Stimulated activated CD8-positive, alpha-beta memory T cell treated with anti-CD3 and anti-CD28 coated beads, Interleukin-4, amount 100 ng/mL, for 24 hours (primary cell): ENCODE results near the gene UMAD1.
A peak's percentile ranks its signal among the peaks of the same experiment; 100 is the strongest.
"Not testable (repeated sequence)": the region's sequence is repeated elsewhere in the genome, so short reads cannot be mapped to it uniquely, and the experiment has no call there.

ENCODE experiments used
- DNase-seq: peaks from one replicate; pipeline ENCODE4 v3.0.0-alpha.2; 2020; ENCODE audit warnings: low read depth

Gene UMAD1

GRCh38 chr7:7652798-7653540 is 12.4 kb downstream of the UMAD1 start:
- no peak for DNase-seq

GRCh38 chr7:7653593-7654187 is 13.1 kb downstream of the UMAD1 start:
- no peak for DNase-seq

- no peak for DNase-seq
Observed at GRCh38 chr7:7654964-7655715, 14.6 kb downstream of the UMAD1 start.

DNA sequence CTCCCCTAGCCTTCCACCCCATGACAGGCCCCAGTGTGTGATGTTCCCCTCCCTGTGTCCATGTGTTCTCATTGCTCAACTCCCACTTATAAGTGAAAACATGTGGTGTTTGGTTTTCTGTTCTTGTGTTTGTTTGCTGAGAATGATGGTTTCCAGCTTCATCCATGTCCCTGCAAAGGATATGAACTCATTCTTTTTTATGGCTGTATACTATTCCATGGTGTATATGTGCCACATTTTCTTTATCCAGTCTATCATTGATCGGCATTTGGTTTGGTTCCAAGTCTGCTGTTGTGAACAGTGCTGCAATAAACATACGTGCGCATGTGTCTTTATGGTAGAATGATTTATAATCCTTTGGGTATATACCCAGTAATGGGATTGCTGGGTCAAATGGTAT is 15.9 kb downstream of the UMAD1 start:
- DNase-seq = not testable (repeated sequence)

GRCh38 chr7:7662527-7662926 is 22.0 kb downstream of the UMAD1 start:
- no peak for DNase-seq

DNA sequence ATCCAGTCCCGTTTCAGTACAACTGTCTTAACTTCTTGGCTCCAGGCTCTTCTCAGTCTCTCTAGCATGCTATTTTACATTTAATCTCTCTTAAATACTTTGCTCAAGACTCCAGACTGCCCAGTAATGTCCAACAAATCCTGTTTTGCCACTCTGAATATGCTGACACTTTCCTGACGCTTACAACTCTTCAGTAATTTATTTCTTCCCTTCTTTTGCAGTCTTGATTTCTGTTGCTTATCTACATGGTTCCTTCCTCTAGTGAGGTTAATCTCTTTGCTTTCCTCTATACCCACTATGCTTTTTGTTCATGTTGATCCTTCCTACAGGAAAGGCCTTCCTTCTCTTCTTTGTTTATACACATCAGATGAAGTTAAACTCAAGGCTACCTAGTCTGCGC is 23.7 kb downstream of the UMAD1 start:
- DNase-seq = no peak

DNA sequence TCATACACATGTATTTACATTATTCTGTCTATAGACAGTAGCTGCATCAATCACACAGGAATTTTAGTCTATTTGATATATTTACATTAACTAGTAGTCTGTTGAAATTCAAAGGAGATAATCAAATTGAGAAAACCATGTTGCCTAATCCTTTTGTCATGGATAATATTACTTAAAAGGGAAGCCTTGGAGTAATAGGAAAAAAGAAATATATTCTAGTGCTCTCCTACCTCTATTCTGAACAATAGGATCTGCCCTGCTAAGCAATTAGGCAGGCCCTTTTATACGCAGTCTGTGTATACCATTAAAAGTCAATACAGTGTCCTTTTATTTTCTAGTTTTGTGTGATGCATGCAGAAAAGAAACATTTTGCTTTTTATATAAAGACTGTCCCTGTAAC is 24.5 kb downstream of the UMAD1 start:
- DNase-seq = no peak

GRCh38 chr7:7667187-7667586 is 26.6 kb downstream of the UMAD1 start:
- no peak for DNase-seq

DNA sequence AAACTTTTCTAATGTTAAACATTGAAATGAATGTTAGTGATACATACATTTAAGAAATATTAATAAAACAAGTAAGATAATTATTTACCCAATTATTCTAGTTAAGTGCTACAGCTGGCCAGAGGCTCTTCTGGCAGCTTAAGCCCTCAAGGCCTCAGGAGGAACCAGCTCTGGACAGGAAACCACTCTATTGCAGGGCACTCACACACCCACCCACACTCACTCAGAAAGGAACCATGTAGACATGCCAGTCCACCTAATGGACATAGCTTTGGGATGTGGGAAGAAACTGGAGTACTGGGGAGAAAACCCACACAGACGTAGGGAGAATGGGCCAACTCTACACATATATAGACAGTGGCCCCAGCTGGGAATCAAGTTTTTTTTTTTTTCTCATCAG is 28.2 kb downstream of the UMAD1 start:
- DNase-seq = no peak

DNA sequence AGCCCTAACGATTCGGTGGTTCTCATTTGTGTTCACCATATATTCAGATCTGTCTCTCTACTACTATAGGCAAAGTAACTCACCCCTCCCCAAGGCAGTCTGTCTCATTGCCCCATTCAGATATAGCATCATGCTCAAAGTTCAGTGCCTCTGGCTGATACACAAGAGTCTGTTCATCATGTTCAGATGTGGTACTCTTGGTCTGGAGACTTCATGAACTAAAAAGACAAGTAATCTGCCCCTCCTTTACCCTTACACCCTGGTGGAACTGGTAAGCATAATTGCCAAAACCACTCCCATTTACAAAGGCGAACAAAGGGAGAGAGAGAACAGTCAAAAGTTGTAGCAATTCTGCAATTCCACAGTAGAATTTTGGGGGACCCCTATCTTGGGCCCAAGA is 29.9 kb downstream of the UMAD1 start:
- DNase-seq = no peak

GRCh38 chr7:7671361-7671760 is 30.8 kb downstream of the UMAD1 start:
- no peak for DNase-seq

DNA sequence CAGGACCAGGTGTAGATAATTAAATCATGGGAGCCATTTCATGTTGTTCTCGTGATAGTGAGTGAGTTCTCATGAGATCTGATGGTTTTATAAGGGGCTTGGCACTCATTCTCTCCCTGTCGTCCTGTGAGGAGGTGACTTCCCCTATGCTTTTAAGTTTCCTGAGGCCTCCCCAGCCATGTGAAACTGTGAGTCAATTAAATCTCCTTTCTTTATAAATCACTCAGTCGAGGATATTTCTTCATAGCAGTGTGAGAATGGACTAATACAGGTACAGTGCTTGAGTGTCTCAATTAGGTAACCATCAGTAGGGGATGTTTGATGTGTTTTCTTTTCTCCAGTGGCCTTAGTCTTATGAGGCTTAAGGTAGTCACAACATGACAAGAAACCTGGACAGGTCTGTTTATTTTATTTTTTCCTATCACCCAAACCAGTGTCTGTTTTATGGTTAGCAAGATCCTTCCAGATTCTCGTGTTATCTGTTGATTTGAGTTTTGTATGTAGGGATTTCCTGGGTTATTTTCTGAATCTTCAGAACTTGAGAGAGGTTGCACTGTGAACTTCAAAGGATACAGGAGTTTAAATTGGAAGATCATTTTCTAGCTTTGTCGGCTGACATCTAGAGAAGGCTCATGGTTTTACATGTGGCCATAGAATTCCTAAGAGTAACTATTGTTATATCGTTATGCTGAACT is 32.1 kb downstream of the UMAD1 start:
- no peak for DNase-seq

- DNase-seq = no peak
Observed at GRCh38 chr7:7673240-7673550, 32.6 kb downstream of the UMAD1 start.

DNA sequence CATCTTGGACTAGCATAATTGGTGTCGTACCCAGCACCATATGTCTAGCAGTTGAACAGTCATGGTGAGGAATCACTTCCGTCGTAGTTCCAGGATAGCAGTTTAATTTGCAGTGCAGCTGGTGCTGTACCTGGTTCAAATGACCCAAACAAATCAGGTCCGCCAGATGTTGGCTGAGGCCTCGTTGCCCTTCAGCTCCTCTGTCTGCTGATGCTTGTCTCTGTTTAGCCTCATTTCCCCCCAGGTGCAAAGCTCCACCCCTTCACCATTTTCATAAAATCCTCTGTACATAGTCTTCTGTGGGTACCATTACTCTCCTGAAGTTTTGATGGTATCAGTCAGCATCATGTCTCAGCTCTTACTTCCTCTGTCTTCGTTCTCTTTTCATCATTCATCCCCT is 35.1 kb downstream of the UMAD1 start:
- no peak for DNase-seq

DNA sequence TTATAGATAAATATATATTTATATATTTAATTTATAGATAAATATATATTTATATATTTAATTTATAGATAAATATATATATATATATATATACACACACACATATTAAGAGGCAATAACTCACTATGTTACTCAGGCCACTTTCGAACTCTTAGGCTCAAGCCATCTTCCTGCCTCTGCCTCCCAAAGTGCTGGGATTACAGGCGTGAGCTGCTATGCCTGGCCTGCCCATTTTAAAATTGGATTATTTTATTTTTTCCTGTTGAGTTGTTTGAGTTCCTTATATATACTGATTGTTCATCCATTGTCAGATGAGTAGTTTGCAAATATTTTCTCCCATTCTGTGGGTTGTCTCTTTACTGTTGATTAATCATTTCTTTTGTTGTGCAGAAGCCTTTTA is 39.1 kb downstream of the UMAD1 start:
- DNase-seq = not testable (repeated sequence)

DNA sequence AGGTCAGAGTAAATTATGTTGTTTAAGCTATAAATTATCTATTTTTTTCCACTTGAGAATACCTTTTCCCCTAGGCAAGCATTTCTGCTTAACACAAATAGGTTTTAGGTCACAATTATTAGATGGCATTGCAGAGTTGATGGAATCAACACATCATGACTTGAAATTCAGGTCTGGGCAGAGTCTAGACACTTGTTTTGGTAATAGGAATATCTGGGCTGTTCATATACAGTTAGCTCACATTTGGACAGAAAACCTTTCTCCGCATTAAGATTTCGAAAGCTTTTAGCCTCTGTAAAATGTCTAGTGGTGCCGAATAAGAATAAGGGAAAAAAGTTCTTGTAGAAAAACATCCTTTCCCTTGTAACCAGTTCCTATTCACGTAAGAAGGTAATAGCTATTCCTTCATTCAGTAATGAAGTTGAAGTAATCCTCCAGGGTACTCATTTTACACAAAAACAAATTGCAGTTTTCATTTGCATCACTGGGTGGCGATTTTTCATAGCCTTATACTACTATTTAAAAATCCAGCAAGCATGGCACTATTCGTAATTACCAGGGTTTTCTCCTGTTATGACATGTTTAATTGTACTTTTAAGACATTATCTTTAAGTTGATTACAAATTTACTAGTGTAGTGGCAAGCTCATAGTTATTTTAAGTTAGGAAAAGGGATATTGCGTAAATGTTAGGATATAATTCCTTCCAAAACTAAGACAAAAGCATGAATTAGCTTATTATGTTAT is 40.8 kb downstream of the UMAD1 start:
- DNase-seq = peak; percentile 7

- DNase-seq = no peak
Observed at GRCh38 chr7:7681936-7682329, 41.4 kb downstream of the UMAD1 start.

DNA sequence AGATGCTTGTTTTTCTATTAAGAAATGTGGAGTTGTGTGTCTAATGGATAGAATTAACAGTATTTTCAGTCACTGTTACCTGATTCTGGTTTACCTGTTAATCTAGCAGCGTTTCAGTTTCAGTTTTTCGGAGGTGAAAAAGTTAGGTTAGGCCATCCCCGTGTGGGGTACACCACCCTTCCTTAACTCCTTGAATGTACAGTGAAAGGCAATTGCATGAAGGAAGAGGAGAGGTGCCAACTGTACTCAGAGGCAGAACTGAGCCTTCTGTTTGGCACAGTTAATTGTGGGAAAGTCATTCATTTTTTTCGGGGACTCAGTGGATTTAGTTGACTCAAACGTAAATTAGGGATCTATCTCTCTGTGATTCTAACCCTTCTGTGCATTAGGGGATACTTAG is 42.3 kb downstream of the UMAD1 start:
- no peak for DNase-seq

- DNase-seq = no peak
Observed at GRCh38 chr7:7686811-7687508, 46.4 kb downstream of the UMAD1 start.

DNA sequence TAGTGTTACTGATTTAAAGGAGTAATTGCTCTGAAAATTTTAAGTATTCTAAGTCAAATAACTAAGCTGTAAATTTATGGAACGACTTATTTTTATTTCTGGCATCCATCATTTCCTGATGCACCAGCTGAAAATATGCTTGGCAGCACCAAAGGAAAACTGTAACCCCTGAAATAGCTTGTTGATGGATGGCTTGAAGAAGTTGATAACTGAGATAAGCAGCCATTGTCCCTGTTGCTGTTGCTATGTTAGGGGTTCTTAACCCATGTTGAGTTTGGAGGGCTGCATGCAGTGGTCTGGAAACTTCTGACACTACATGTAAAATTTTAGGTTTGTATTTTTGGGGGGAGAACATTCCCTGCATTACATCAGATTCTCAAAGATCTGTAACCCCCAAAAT is 47.2 kb downstream of the UMAD1 start:
- DNase-seq = no peak

- no peak for DNase-seq
Observed at GRCh38 chr7:7688310-7688709, 47.8 kb downstream of the UMAD1 start.

GRCh38 chr7:7688956-7689355 is 48.4 kb downstream of the UMAD1 start:
- no peak for DNase-seq
